ENCODE results near the gene TMEM86B. TPM values are rescaled to one million over a fixed set of nuclear protein-coding genes. Genes with fewer than 3 reads are reported as not detected.

TMEM86B gene
- polyA plus RNA-seq, 1 of the 3 experiments (the other 2 are of a cell fraction): 3.0 TPM

- TF ChIP-seq MXI1 (IDR thresholded peaks at IDR 0.05; ENCODE audit: low read depth, low read length) (no peak), TEAD4 (IDR thresholded peaks at IDR 0.05; ENCODE audit: borderline replicate concordance, insufficient read depth) (no peak), SMC3 (IDR thresholded peaks at IDR 0.05; ENCODE audit: low read depth, low read length) (no peak)
Measured at GRCh38 chr19:55270172-55270942, 41.8 kb upstream of the TMEM86B start (continued).

GRCh38 chr19:55269299-55269698, 40.7 kb upstream of the TMEM86B start:
- H2AFZ ChIP-seq (ENCODE audit: low read depth): no peak overlapping the region
- no peaks in the 10 kb centered on the region for H3K9me2 ChIP-seq
- TF ChIP-seq TCF12 (IDR thresholded peaks at IDR 0.05): no peak
- TF ChIP-seq REST (IDR thresholded peaks at IDR 0.05; ENCODE audit: low read depth, low read length): no peak
- TF ChIP-seq RXRA (IDR thresholded peaks at IDR 0.05; ENCODE audit: borderline replicate concordance, low read depth): no peak
- TF ChIP-seq TAF1 (IDR thresholded peaks at IDR 0.05; ENCODE audit: borderline replicate concordance, low read depth, low read length): no peak
- TF ChIP-seq SIN3A (IDR thresholded peaks at IDR 0.05; ENCODE audit: borderline replicate concordance, low read depth, low read length): no peak
- no peak for TF ChIP-seq EZH2phosphoT487 (IDR thresholded peaks at IDR 0.05; ENCODE audit: borderline replicate concordance, low read depth)
- TF ChIP-seq ZBTB33 (IDR thresholded peaks at IDR 0.05; ENCODE audit: borderline replicate concordance, low read depth): no peak
- H3K79me2 ChIP-seq (ENCODE audit: insufficient read depth): no peaks in the 10 kb centered on the region; the same call in 1 of the 2 replicates
- no peak overlapping the region for H3K27ac ChIP-seq (ENCODE audit: low read depth in 2 of 2, low read length in 1 of 2)
- H3K36me3 ChIP-seq (replicated peaks in 1 of 2; ENCODE audit: control insufficient read depth in 1 of 2, insufficient read depth in 2 of 2, low read length in 1 of 2): peaks cover 4 to 6% of the 10 kb centered on the region in 2 experiments
- CTCF ChIA-PET: interaction anchor here (0.8 kb wide), 1 partner anchor 32 kb away, joined by 3 read pairs; no protein-coding TSS in a partner anchor
- H3F3A ChIP-seq (replicated peaks; ENCODE audit: insufficient read depth): no peaks in the 10 kb centered on the region
- no peaks in the 10 kb centered on the region for H4K20me1 ChIP-seq (ENCODE audit: insufficient read depth)
- no peak overlapping the region for H3K9ac ChIP-seq
- POLR2A ChIA-PET: interaction anchor here (1.3 kb wide), 1 partner anchor 10 kb away, joined by 4 read pairs; the partner anchor contains the start of gene PPP6R1
- H3K9me3 ChIP-seq: no peaks in the 10 kb centered on the region
- no peak for DNase-seq
- H3K4me3 ChIP-seq (ENCODE audit: low read depth in 2 of 2, low read length in 1 of 2): no peak overlapping the region
- no peaks in the 10 kb centered on the region for H3K27me3 ChIP-seq (ENCODE audit: insufficient read depth)
- WGBS (ENCODE audit: low lambda C conversion rate): 93% methylated on average over 8 of the region's 8 CpGs
- H3K4me2 ChIP-seq: no peak overlapping the region
- no peaks in the 10 kb centered on the region for H3K4me1 ChIP-seq (ENCODE audit: control insufficient read depth in 1 of 2, insufficient read depth in 2 of 2, low read depth in 1 of 2, low read length in 1 of 2)
